C4-2B (cell line): Measurements from ENCODE around the gene ADCY2.

Source experiments
- H3K27ac ChIP-seq: fragments of 450-650 bp; 2 replicates; pipeline ENCODE4 v1.5.1; 2017
- ZFX ChIP-seq: fragments of 450-650 bp; IDR thresholded peaks from 2 replicates; pipeline ENCODE4 v1.6.1; 2017
- TF ChIP-seq, protein P1 (sequence below): fragments of 450-650 bp; conservative IDR thresholded peaks from 2 replicates; pipeline ENCODE4 v1.5.1; 2017; ENCODE audit warnings: mild to moderate bottlenecking

Gene ADCY2

DNA sequence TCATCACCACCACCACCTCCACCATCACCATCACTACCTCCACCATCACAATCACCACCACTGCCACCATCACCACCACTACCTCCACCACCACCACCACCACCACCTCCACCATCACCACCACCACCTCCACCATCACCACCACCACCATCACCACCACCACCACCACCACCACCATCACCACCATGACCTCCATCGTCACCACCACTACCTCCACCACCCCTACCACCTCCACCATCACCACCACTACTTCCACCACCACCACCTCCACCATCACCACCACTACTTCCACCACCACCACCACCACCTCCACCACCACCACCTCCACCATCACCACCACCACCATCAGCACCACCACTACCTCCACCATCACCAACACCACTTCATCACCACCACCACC, 23.5 kb upstream of the ADCY2 start:
- no peak for TF ChIP-seq ZFX
- TF ChIP-seq, protein P1, sequence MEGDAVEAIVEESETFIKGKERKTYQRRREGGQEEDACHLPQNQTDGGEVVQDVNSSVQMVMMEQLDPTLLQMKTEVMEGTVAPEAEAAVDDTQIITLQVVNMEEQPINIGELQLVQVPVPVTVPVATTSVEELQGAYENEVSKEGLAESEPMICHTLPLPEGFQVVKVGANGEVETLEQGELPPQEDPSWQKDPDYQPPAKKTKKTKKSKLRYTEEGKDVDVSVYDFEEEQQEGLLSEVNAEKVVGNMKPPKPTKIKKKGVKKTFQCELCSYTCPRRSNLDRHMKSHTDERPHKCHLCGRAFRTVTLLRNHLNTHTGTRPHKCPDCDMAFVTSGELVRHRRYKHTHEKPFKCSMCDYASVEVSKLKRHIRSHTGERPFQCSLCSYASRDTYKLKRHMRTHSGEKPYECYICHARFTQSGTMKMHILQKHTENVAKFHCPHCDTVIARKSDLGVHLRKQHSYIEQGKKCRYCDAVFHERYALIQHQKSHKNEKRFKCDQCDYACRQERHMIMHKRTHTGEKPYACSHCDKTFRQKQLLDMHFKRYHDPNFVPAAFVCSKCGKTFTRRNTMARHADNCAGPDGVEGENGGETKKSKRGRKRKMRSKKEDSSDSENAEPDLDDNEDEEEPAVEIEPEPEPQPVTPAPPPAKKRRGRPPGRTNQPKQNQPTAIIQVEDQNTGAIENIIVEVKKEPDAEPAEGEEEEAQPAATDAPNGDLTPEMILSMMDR, result no peak
- H3K27ac ChIP-seq, result no peak overlapping the region

DNA sequence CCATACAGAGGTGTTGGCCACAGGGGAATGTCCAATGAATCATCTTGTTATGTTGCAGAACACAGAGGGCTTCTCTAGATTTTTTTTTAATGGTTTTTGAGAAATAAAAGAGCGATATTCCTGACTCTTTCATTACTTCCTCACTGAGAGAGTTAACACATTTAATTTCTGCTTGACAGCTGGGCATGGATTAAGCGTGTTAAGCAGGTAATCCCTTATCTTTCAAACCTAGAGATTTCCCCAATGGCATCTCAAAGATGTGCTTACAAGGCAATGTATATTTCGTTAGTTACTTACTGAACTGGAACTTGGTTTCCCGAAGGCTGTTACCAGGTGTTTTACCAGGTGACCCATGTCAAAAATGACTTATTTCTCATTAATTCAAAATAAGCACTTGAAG, 21.8 kb upstream of the ADCY2 start:
- H3K27ac ChIP-seq, result no peak overlapping the region
- TF ChIP-seq, protein P1, result no peak
- TF ChIP-seq ZFX, result no peak

DNA sequence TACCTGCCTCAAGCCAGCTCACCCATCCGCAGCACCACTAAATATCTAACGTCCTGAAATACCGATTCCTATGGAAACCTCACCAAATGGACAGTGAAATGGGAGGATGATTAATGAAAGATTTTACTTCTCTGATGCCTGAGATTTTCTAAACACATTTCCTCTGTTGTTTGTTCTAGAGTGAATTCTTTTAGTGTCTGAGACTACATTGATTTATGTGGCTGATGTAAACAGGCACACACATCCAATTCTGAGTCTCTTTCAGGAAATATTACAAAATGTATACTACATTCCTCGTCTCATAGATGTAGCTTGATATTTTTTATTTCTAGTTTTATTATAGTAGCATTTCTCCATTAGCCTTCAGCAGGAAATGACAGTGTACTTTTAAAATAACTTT, 20.5 kb upstream of the ADCY2 start:
- TF ChIP-seq, protein P1, result no peak
- TF ChIP-seq ZFX, result no peak
- H3K27ac ChIP-seq, result no peak overlapping the region

DNA sequence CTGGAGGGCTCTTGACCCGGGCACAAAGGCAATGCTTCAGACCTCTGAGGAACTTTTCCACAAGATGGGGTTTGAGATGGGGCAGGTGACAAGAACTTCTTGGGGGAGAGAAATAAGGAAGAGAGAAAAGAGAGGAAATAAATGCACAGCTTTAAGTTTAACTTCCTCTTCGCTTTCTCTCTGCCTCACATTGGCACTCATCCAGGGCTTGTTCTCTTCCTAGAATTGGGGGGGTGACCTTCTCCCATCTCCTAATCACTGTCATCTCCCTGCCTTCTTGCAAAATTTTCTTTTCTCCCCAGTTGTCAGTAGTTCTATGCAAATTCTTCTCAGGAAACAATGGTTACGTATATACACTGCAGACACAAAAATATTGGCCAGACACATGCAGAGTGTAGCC, 19.1 kb upstream of the ADCY2 start:
- TF ChIP-seq, protein P1, result no peak
- no peak for TF ChIP-seq ZFX
- H3K27ac ChIP-seq, result no peak overlapping the region

DNA sequence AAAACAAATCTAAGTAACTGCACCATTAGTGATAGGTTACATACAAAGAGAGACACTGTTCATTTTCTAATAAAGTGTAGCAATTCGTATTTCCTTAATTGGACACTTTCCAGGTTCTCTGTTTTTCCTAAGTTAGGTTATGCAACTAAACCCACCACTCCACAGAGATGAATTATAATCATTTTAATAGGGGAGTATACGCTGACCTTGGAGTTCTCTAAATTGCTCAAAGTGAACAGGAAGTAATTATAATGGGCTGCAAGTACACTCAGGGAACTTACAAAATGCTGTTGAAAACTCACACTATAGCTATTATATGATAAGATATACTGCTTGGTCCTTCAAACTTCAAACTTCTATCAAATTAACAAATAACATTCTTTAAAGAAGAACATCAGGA, 18.2 kb upstream of the ADCY2 start:
- no peak overlapping the region for H3K27ac ChIP-seq
- no peak for TF ChIP-seq ZFX
- TF ChIP-seq, protein P1, result no peak

DNA sequence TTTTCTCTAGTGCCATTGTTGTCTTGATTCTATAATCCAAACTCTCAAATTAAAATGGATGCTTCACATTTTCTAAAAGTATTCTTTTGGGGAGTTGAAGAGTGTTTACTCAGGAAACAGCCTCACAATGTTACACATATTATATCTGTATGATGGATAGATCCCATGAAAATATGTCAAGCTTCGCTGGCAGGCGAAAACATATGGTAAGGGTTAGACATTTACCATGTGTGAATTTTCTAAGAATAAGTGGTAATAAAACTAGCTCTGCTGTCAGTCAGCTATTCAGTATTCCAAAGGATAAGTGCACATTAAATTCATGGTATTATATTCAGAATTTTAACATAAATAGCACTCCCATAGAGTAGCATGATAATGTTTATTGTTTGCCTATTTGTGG, 13.3 kb upstream of the ADCY2 start:
- TF ChIP-seq, protein P1, result no peak
- no peak for TF ChIP-seq ZFX
- H3K27ac ChIP-seq, result no peak overlapping the region

DNA sequence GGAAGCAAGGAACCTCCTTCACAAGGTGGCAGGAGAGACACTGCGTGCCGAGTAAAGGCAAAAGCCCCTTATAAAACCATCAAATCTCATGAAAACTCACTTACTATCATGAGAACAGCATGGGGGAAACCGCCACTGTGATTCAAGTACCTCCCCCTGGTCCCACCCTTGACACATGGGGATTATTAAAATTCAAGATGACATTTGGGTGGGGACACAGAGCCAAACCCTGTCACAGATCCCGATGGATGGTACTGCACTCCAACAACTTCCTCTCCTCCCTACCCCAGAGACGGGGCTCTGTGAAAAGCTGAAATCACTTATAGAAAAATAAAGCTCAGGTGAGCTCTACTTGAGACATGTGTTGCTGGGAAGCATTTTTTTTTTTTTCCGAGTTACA, 10.3 kb upstream of the ADCY2 start:
- no peak for TF ChIP-seq ZFX
- TF ChIP-seq, protein P1, result no peak
- no peak overlapping the region for H3K27ac ChIP-seq
